Measurements from ENCODE around the gene CHMP4B.

Gene CHMP4B

DNA sequence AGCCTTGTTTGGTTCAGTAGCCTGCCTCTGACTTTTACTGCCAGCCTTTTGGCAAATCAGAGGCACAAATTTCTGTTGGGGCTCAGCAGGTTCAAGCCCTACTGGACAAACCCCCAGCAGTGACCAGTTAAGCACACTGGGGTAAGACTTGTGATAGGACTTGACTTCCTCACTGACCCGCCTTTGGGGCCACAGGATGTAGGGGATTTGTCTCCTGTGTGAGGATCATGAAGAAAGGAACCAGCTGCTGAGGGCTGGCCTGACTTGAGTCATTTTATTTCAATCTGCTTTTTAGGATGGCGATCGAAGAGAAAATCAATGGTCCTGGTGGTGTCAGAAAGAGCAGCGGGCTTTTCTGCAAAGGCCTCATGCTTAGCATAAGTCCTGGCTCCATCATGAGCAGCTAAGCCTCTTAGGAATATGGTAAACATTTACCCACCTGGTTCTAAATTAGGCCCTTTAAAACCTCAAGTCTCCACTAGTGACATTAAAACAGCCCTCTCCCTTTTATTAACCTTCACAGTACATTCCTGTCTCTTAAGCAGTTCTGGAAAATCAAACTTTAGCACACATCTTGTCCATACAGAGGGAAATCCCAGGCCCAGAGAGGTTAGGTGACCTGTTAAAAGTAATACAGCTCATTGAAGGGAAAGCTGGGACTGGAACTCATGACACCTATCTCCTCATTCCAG lies 16.6 kb downstream of the CHMP4B start:
- H3K4me3 ChIP-seq (ENCODE audit: control insufficient read depth, low read depth, low read length), result no peak overlapping the region
- DNase-seq (ENCODE audit: low read depth), result no peak
- TF ChIP-seq, protein P1, sequence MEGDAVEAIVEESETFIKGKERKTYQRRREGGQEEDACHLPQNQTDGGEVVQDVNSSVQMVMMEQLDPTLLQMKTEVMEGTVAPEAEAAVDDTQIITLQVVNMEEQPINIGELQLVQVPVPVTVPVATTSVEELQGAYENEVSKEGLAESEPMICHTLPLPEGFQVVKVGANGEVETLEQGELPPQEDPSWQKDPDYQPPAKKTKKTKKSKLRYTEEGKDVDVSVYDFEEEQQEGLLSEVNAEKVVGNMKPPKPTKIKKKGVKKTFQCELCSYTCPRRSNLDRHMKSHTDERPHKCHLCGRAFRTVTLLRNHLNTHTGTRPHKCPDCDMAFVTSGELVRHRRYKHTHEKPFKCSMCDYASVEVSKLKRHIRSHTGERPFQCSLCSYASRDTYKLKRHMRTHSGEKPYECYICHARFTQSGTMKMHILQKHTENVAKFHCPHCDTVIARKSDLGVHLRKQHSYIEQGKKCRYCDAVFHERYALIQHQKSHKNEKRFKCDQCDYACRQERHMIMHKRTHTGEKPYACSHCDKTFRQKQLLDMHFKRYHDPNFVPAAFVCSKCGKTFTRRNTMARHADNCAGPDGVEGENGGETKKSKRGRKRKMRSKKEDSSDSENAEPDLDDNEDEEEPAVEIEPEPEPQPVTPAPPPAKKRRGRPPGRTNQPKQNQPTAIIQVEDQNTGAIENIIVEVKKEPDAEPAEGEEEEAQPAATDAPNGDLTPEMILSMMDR (conservative IDR thresholded peaks at IDR 0.05; ENCODE audit: control insufficient read depth, insufficient read depth, low read depth, low read length), result no peak

DNA sequence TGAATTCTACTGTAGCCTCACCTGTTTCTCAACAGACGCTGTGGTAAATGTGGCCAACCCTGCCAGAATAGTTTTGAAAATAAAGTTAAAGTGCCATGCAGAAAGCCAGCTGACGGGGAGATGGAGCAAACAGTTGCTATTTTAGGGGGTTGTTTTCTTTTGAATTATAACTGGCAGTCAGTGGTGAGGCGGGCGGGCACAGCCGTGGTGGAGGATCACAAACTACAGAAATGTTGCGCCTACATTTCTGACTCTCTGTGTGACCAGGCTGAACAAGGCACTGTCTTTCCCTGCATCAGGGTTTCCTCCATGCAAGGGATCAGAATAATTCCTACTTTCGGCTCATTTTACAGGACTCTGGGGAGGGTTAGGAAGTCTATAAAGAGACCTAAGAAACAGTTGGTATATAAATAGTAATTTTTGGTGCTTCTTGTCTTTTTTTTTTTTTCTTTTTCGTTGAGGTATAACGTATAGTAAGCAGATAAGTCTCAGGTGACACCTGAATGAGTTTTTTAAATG lies 17.2 kb downstream of the CHMP4B start:
- TF ChIP-seq, protein P1 (conservative IDR thresholded peaks at IDR 0.05; ENCODE audit: control insufficient read depth, insufficient read depth, low read depth, low read length), result no peak
- no peak overlapping the region for H3K4me3 ChIP-seq (ENCODE audit: control insufficient read depth, low read depth, low read length)
- DNase-seq (ENCODE audit: low read depth), result no peak

DNA sequence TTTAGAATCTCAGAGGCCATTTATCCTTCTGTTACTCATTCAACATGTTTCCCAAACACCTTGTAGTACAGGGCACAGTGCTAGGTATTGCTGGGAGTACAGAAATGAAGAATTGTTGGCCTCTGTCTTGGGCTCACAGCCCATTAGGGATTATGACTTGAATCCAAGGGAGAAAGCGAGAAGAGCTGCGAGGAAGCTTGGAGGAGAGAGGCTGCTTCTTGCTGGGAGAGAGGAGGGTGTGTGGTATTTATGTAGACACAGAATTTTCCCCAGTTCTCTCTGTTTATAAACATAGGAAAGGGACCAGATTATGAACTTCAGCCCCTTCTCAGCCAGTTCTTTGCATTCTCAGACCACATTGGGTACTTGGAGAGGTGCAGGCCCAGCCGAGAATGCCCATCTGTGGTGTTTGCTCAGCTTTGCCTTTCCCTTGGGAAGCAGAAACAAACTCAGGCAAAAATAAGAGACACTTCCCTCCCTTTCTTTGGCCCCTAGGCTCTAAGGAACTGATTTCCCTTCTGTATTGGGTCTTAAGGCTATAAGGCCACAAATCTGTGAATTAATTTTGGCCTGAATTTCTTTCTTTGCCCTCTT lies 17.9 kb downstream of the CHMP4B start:
- TF ChIP-seq, protein P1 (conservative IDR thresholded peaks at IDR 0.05; ENCODE audit: control insufficient read depth, insufficient read depth, low read depth, low read length), result no peak
- no peak overlapping the region for H3K4me3 ChIP-seq (ENCODE audit: control insufficient read depth, low read depth, low read length)
- no peak for DNase-seq (ENCODE audit: low read depth)

DNA sequence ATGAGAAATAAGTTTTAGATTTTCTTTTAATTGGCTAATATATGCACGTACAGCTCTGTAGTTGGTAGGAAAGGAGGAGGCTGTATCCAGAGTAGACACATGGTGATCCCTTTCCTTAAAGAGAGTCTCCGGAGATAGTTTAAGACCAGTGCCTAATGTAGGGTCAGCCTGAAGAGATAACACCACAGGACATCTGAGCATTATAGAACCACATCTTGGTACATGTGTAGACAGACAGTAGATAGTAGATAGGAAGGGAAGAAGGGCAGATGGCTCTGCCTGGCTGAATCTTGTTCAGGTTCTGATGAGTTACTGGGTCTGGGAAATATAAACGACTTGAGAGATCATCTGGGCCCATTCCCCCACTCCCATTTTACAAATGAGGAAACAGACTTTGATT lies 18.5 kb downstream of the CHMP4B start:
- DNase-seq (ENCODE audit: low read depth), result no peak
- TF ChIP-seq, protein P1 (conservative IDR thresholded peaks at IDR 0.05; ENCODE audit: control insufficient read depth, insufficient read depth, low read depth, low read length), result no peak

DNA sequence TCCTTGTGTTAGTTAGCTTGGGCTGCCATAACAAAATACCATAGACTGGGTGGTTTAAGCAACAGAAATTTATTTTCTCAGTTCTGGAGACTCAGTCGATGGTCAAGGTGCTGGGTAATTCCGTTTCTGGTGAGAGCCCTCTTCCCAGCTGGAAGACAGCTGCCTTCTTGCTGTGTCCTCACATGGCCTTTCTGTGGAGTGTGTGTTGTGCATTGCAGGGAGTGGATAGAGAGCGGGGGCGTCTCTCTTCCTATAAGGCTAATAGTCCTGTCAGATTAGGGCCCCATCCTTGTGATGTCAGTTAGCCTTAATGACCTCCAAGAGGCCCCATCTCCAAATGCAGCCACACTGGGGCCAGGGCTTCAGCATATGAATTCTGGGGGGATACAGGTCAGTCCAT lies 19.2 kb downstream of the CHMP4B start:
- no peak overlapping the region for H3K4me3 ChIP-seq (ENCODE audit: control insufficient read depth, low read depth, low read length)
- DNase-seq (ENCODE audit: low read depth), result peak; percentile 46
- TF ChIP-seq, protein P1 (conservative IDR thresholded peaks at IDR 0.05; ENCODE audit: control insufficient read depth, insufficient read depth, low read depth, low read length), result no peak

More for the DNA sequence above, 18.5 kb downstream of the CHMP4B start:
- H3K4me3 ChIP-seq (ENCODE audit: control insufficient read depth, low read depth, low read length), result no peak overlapping the region

DNA sequence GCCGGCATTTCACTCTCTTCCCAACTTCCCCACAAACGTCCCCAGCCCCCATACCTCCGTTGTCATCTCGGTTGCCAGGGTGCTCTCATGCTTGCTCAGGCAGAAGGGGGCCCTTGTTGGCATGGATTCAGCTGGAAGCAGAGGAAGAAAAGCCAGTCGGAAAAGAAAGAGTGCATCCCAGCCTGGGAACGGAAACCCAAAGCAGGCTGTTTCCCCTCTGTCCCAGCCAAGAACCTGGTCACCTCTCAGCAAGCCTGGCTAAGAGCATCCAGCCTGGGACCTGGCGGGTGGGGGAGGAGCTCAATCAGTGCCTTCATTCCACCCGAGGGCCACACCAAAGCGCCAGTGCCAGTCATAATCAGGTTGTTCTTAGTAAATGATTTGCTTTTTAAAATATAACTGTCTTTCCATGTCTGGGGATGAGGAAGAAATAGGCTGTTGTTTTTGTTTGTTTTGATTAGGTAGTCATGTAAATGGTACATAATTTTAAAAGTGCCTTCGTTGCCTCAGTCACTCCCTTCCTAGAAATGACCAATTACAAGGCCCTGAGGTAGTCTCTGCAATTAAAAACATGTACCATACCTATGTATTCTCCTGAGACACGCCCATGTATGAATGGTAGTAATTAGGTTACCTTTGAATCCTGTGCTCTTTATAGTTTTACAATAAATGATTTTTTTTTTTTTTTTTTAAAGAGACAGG lies 21.1 kb downstream of the CHMP4B start:
- no peak overlapping the region for H3K4me3 ChIP-seq (ENCODE audit: control insufficient read depth, low read depth, low read length)
- DNase-seq (ENCODE audit: low read depth), result peak; percentile 23
- TF ChIP-seq, protein P1 (conservative IDR thresholded peaks at IDR 0.05; ENCODE audit: control insufficient read depth, insufficient read depth, low read depth, low read length), result no peak
